ENCODE data around the gene KLHL35.

DNA sequence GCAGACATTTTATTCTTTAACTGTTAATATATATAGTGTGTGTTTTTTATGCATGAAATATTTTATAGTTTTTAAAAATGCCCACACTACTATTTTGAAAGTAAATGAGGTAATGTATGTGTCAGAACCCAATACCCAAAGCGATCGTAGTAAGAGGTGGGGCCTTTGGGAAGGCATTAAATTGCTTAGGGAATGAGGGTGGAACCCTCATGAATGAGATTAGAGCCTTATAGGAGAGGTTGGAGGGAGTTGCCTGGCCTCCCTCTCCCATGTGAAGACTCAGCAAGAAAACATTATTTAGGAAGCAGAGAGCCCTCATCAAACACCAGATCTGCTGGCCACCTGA, 11.1 kb downstream of the KLHL35 start:
- TF ChIP-seq, protein P1, sequence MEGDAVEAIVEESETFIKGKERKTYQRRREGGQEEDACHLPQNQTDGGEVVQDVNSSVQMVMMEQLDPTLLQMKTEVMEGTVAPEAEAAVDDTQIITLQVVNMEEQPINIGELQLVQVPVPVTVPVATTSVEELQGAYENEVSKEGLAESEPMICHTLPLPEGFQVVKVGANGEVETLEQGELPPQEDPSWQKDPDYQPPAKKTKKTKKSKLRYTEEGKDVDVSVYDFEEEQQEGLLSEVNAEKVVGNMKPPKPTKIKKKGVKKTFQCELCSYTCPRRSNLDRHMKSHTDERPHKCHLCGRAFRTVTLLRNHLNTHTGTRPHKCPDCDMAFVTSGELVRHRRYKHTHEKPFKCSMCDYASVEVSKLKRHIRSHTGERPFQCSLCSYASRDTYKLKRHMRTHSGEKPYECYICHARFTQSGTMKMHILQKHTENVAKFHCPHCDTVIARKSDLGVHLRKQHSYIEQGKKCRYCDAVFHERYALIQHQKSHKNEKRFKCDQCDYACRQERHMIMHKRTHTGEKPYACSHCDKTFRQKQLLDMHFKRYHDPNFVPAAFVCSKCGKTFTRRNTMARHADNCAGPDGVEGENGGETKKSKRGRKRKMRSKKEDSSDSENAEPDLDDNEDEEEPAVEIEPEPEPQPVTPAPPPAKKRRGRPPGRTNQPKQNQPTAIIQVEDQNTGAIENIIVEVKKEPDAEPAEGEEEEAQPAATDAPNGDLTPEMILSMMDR (IDR thresholded peaks at IDR 0.05; ENCODE audit: low read depth, low read length): no peak
- no peak for TF ChIP-seq MAX (IDR thresholded peaks at IDR 0.05; ENCODE audit: low read depth, low read length)
